ENCODE measurements around the gene ALKBH5. TPM values are rescaled to one million over a fixed set of nuclear protein-coding genes. Genes with fewer than 3 reads are reported as not detected.

ALKBH5 gene
- total RNA-seq = 78.5 and 100 TPM in 2 replicates

DNA sequence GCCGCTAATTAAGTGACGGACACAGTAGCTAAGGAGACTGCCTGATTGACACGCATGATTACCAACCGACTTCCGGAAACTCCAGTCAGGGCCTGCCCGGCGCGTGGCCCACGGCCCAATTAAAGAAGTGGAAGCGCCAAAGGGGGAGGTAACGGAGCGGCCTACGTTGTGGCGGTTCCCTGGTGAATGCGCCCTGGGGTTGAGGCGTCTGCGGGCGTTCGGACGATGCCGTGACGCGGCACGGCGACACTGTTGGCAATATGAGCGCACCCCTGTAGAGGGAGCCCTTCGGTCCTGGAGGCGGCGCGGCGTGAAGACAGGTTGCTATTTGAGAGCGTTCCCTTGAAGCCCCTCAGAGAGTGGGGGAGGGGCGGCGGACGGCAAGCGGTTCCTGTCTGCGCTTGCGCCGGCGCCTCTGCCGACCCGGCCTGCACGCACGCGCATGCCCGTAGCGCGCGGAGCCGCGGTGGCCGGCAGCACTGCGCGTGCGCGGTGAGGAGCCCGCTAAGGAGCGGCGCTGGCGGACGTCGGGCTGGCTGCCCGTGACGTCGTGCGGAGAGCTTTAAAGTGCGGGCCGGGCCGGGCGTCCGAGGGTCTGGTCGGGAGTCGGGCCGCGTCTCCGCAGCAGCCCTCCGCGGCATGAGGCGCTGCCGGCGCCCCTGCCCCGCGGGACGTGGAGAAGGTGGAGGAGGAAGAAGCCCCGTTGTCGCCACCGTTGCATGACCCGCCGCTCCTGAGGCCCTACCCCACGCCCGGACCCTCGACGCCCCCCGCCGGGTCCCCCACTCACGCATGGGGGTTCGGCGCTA, at the start of gene ALKBH5:
ALKBH5 (plus strand) TSS at position 495 of the 809 bp plus-strand sequence. CDS start 416 bp downstream, outside the sequence.

DNA sequence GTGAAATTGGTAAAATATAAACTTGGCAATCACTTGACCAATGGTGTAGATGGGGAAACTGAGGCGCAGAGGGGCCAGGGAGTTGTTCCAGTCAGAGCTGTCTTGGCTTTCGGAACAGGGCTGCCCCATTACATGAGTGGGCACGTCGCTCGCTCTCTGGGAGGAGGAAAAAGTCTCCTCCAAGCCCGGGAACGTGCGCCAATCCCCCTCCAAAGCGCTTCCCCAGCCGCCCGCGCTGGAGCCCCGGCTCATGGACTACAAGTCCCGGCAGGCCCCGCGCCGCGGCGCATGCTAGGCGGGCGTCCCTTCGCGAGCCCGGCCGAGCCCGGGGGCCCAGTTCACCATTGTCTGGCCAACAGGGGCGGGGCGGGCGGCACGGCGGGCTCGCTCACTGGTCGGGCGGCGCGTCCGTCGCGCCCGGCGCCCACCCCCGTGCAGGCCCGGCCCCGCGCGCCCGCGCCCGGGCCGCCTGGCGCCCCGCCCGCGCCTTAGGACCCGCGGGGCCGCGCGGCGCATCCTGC, 41.6 kb downstream of the ALKBH5 start, which contains the start of gene LLGL1:
LLGL1 (plus strand) TSS at position 515 of the 521 bp plus-strand sequence. CDS start 48 bp downstream, outside the sequence.

DNA sequence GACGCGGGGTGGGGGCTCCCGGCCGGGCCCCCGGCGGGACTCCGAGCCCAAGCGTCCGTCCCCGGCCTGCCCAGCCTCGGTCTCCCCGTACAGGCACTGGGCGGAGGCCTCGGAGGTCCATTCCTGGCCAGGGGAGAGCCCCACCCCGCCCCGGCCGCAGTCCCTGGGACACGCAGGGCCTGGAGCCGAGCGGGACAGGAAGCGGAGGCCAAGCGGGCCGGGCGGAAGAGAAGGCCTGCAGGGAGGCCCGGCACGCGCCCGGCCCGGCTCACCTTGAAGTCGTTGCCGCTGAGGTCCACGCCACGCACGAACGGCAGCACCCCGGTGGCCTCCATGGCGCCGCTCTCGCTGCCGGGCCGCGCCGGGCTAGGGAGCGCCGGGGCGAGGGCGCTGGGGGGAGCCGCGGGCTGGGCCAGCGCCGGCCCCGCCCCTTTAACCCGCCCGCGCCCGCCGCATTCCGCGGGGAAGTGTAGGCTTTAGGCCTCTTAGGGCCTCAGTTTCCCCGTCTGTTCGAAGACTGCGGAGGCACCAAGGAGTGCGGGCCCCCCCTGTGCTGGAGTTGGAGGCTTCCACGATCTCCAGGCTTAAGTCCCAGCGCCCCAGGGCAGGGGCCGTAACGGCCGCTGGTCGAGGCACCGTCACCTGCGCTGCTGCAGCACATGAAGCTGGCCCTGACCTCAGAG, 74.9 kb downstream of the ALKBH5 start, which contains the start of gene FLII:
FLII (minus strand) TSS at position 383 of the 683 bp plus-strand sequence; CDS start at position 335, 48 bp downstream.

Other genes with a start within 250 kb of the ALKBH5 start
- gene TOM1L2, start 211.4 kb upstream of the ALKBH5 start, total RNA-seq = 15.9 and 28.1 TPM in 2 replicates
- 1.3 and 1.5 TPM in 2 replicates for gene DRC3, start 211.0 kb upstream of the ALKBH5 start, total RNA-seq
- gene ATPAF2, start 144.7 kb upstream of the ALKBH5 start, total RNA-seq = 16.6 and 17.5 TPM in 2 replicates
- 4.8 and 6.7 TPM in 2 replicates for gene GID4, start 144.4 kb upstream of the ALKBH5 start, total RNA-seq
- gene DRG2, start 95.9 kb upstream of the ALKBH5 start, total RNA-seq = 38.8 and 40.3 TPM in 2 replicates
- 0.19 TPM in 1 of 2 replicates, not detected in the other for gene MYO15A, start 75.1 kb upstream of the ALKBH5 start, total RNA-seq
- gene LLGL1, start 41.8 kb downstream of the ALKBH5 start, total RNA-seq = 31.3 and 35.6 TPM in 2 replicates
- gene FLII, start 74.9 kb downstream of the ALKBH5 start, total RNA-seq = 549 and 591 TPM in 2 replicates
- gene MIEF2, start 76.8 kb downstream of the ALKBH5 start, total RNA-seq = 9.6 and 13.5 TPM in 2 replicates
- 17.6 and 19.9 TPM in 2 replicates for gene TOP3A, start 131.2 kb downstream of the ALKBH5 start, total RNA-seq
- 13.0 and 15.7 TPM in 2 replicates for gene SMCR8, start 131.5 kb downstream of the ALKBH5 start, total RNA-seq
- gene SHMT1, start 179.7 kb downstream of the ALKBH5 start, total RNA-seq = 12.4 TPM in 2 replicates
- not detected in 2 replicates for gene EVPLL, start 193.9 kb downstream of the ALKBH5 start, total RNA-seq

All from endothelial cell of coronary artery (primary cell).